Body of pancreas (tissue), 4 donors: ENCODE measurements around the gene RBL1.

Experiments used
- CTCF ChIP-seq, 7 experiments: fragments of 450-650 bp in 4 of 7; fragments of 200-600 bp in 3 of 7; sonication (generic) in 3 of 7; IDR thresholded peaks; one replicate each; pipeline ENCODE4 v1.5.1; 2016 to 2019; ENCODE audit warnings: antibody characterized with exemption in 7 of 7
- POLR2A ChIP-seq, 3 donors: fragments of 450-650 bp; IDR thresholded peaks; one replicate each; pipeline ENCODE4 v1.6.1; 2016; ENCODE audit warnings: antibody characterized with exemption in 3 of 3, mild to moderate bottlenecking in 2 of 3

- no peak for TF ChIP-seq CTCF (IDR thresholded peaks at IDR 0.05)
- no peak for TF ChIP-seq POLR2A (IDR thresholded peaks at IDR 0.05)
Observed at GRCh38 chr20:37042986-37043972, 52.5 kb downstream of the RBL1 start.
